Activated naive CD4-positive, alpha-beta T cell treated with anti-CD3 and anti-CD28 coated beads for 36 hours (primary cell): ENCODE data around the gene LTB. TPM values are rescaled to one million over a fixed set of nuclear protein-coding genes. Genes with fewer than 3 reads are reported as not detected.
A peak's percentile ranks its signal among the peaks of the same experiment; 100 is the strongest.

Source experiments
- CTCF ChIA-PET: fragments of 350-600 bp; sonication (Branson Sonifier 250); formaldehyde crosslinking; loops from one replicate; lab custom pipeline; 2021; ENCODE audit warnings: antibody characterized with exemption; lab: Charles Lee
- DNase-seq: peaks from one replicate; pipeline ENCODE4 v3.0.0-alpha.2; 2020
- H3K27ac Mint-ChIP-seq: one replicate; pipeline ENCODE4 v1.8.0; 2021; ENCODE audit warnings: mild to moderate bottlenecking, mixed read lengths
- H3K27me3 Mint-ChIP-seq: one replicate; pipeline ENCODE4 v1.8.0; 2021; ENCODE audit warnings: low read depth, mixed read lengths
- H3K36me3 Mint-ChIP-seq: one replicate; pipeline ENCODE4 v1.8.0; 2021; ENCODE audit warnings: low read depth, mixed read lengths
- H3K4me1 Mint-ChIP-seq: one replicate; pipeline ENCODE4 v1.8.0; 2021; ENCODE audit warnings: low read depth, mixed read lengths
- H3K4me3 Mint-ChIP-seq: one replicate; pipeline ENCODE4 v1.8.0; 2021; ENCODE audit warnings: mild to moderate bottlenecking, moderate library complexity, mixed read lengths
- H3K9me3 Mint-ChIP-seq: one replicate; pipeline ENCODE4 v1.8.0; 2021; ENCODE audit warnings: mixed read lengths
- intact Hi-C: fragments of 100-400 bp; cut with micrococcal nuclease; formaldehyde crosslinking; loops from one replicate; pipeline ENCODE4 v1.15.1; 2023
- total RNA-seq, 2 experiments: library from RNA; stranded (reverse); gene quantifications; one replicate each; pipeline ENCODE4 v1.2.3, GENCODE V29; 2021

Gene LTB
- total RNA-seq, 2 experiments from 2014 or later = 50.5 to 52.3 TPM

DNA sequence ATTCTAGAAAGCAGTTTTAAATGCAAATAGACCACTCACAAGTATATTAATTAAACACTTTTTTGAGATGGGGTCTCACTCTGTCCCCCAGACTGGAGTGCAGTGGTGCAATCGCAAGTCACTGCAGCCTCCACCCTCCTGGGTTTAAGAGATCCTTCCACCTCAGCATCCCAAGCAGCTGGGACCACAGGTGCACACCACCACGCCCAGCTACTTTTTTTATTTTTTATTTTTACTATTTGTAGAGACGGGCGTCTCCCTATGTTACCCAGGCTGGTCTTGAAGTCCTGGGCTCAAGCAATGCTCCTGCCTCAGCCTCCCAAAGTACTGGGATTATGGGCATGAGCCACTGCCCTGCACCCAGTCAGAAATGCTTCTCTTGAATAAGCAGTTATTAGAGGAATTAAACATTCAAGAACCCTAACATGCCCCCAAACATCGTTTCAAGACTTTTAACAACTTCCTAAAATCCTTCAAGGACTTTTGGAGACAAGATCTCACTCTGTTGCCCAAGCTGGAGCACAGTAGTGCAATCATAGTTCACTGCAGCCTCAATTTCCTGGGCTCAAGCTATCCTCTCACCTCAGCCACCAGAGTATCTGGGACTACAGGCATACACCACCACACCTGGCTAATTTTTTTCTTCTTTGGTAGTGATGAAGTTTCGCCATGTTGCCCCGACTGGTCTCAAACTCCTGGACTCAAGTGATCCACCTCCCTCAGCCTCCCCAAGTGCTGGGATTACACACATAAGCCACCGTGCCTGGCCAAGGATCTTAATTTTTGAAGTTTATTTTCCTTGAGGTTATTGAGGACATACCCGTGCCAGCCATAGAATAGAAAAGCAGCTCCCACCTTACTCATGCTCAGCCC lies 50.2 kb downstream of the LTB start:
- CTCF ChIA-PET = interaction anchor here (1.1 to 2.1 kb wide), 2 partner anchors 15 to 65 kb away, joined by 3 to 4 read pairs; no protein-coding TSS in a partner anchor
- no peaks in the 10 kb centered on the region for H3K27me3 Mint-ChIP-seq
- H3K4me1 Mint-ChIP-seq = peaks cover 38% of the 10 kb centered on the region
- DNase-seq = no peak
- intact Hi-C loops = no loop called here
- H3K9me3 Mint-ChIP-seq = no peaks in the 10 kb centered on the region
- H3K4me3 Mint-ChIP-seq = no peak overlapping the region
- peak overlapping the region; percentile 28 for H3K27ac Mint-ChIP-seq
- peaks cover 64% of the 10 kb centered on the region for H3K36me3 Mint-ChIP-seq

DNA sequence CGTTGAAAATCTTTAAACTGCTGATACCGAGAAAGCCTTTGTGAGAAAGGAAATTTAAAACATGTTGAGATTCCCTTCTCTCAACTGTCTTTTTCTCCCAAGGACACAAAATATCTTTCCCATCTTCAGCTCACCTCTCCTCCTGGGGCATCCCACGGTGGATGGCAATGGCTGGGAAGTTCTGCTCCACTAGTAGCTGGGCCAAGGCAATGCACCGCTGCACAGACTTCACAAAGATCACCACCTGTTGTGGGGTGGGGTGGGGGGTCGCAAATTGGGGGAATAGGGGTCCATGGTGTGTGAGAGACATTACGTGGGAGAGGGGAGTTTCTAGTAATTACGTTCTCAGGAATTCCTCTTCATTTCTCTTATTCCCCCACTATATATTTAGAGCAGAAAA lies 51.1 kb downstream of the LTB start:
- peaks cover 57% of the 10 kb centered on the region for H3K36me3 Mint-ChIP-seq
- intact Hi-C loops = no loop called here
- no peak overlapping the region for H3K4me3 Mint-ChIP-seq
- no peak overlapping the region for H3K27ac Mint-ChIP-seq
- CTCF ChIA-PET = interaction anchor here (2.1 kb wide), 1 partner anchor 66 kb away, joined by 4 read pairs; no protein-coding TSS in a partner anchor
- no peaks in the 10 kb centered on the region for H3K27me3 Mint-ChIP-seq
- no peak for DNase-seq
- no peaks in the 10 kb centered on the region for H3K9me3 Mint-ChIP-seq
- peaks cover 32% of the 10 kb centered on the region for H3K4me1 Mint-ChIP-seq

DNA sequence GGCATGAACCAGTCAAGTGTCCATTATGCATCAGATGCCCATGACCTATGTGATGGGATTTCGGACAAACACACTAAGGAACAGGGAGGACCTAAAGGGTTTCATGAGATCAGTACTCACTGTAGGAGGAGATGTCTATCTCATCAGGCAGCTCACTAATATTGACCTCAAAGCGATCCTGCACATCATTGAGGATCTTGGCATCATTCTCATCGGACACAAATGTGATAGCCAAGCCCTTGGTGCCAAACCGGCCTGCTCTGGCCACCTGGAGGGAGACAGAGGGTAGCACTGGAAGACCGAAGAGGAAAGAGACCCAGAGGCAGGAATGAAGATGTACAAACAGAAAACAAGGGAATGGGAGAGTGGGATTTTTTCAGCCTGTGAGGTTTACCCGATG lies 51.6 kb downstream of the LTB start:
- Mint-ChIP-seq H3K36me3 (peaks cover 52% of the 10 kb centered on the region), H3K4me1 (peaks cover 27% of the 10 kb centered on the region), H3K27ac (no peak overlapping the region), H3K27me3 (no peaks in the 10 kb centered on the region), H3K4me3 (no peak overlapping the region), H3K9me3 (no peaks in the 10 kb centered on the region)
- intact Hi-C loops = no loop called here
- CTCF ChIA-PET = interaction anchor here (0.6 kb wide), 1 partner anchor 158 kb away, joined by 3 read pairs; no protein-coding TSS in a partner anchor
- DNase-seq = no peak

Other genes starting within 250 kb of the LTB start
- 1,000 to 10,000 TPM; 3,225 to 3,295 TPM for gene HLA-B, start 225.2 kb downstream of the LTB start, total RNA-seq
- 10 to 100 TPM; 10.2 to 10.4 TPM for gene MICA, start 178.8 kb downstream of the LTB start, total RNA-seq
- gene MICB, start 84.3 kb downstream of the LTB start, total RNA-seq = 10 to 100 TPM; 21.4 to 22.6 TPM
- not detected for gene MCCD1, start 53.5 kb downstream of the LTB start, total RNA-seq
- 100 to 1,000 TPM; 600 to 624 TPM for gene DDX39B, start 40.4 kb downstream of the LTB start, total RNA-seq
- gene ATP6V1G2, start 35.8 kb downstream of the LTB start, total RNA-seq = 1 to 10 TPM; 1.2 to 1.4 TPM
- 10 to 100 TPM; 20.4 to 20.6 TPM for gene NFKBIL1, start 34.8 kb downstream of the LTB start, total RNA-seq
- gene LTA, start 10.1 kb downstream of the LTB start, total RNA-seq = 100 to 1,000 TPM; 165 to 173 TPM
- 10 to 100 TPM; 31.6 to 33.2 TPM for gene TNF, start 6.9 kb downstream of the LTB start, total RNA-seq
- 10 to 100 TPM; 11.5 to 12.5 TPM for gene LST1, start 3.9 kb upstream of the LTB start, total RNA-seq
- gene NCR3, start 10.6 kb upstream of the LTB start, total RNA-seq = 1 to 10 TPM; 2.8 TPM
- gene AIF1, start 32.8 kb upstream of the LTB start, total RNA-seq = 100 to 1,000 TPM; 120 to 129 TPM
- 100 to 1,000 TPM; 283 to 304 TPM for gene PRRC2A, start 38.3 kb upstream of the LTB start, total RNA-seq
- 100 to 1,000 TPM; 286 to 295 TPM for gene BAG6, start 70.2 kb upstream of the LTB start, total RNA-seq
- 1 to 10 TPM; 2.6 to 3.7 TPM for gene APOM, start 73.5 kb upstream of the LTB start, total RNA-seq
- gene C6orf47, start 78.4 kb upstream of the LTB start, total RNA-seq = 1 to 10 TPM; 8.8 to 9.0 TPM
- gene GPANK1, start 82.6 kb upstream of the LTB start, total RNA-seq = 10 to 100 TPM; 31.2 to 32.4 TPM
- gene CSNK2B, start 83.7 kb upstream of the LTB start, total RNA-seq = 100 to 1,000 TPM; 215 to 219 TPM
- 1 to 10 TPM; 6.4 to 6.5 TPM for gene LY6G5B, start 87.6 kb upstream of the LTB start, total RNA-seq
- gene LY6G5C, start 98.6 kb upstream of the LTB start, total RNA-seq = 1 to 10 TPM in 1 of 2 experiments, under 1 TPM in 1; 0.93 to 1.4 TPM
- 10 to 100 TPM; 19.9 to 22.5 TPM for gene ABHD16A, start 120.9 kb upstream of the LTB start, total RNA-seq
- not detected for gene LY6G6F, start 124.4 kb upstream of the LTB start, total RNA-seq
- not detected for gene LY6G6D, start 132.9 kb upstream of the LTB start, total RNA-seq
- gene LY6G6C, start 139.3 kb upstream of the LTB start, total RNA-seq = not detected
- under 1 TPM in 1 of 2 experiments, not detected in 1; 0.49 TPM for gene MPIG6B, start 140.9 kb upstream of the LTB start, total RNA-seq
- gene DDAH2, start 146.9 kb upstream of the LTB start, total RNA-seq = 10 to 100 TPM in 1 of 2 experiments, 1 to 10 TPM in 1; 8.5 to 11.3 TPM
- 100 to 1,000 TPM; 348 to 353 TPM for gene CLIC1, start 154.1 kb upstream of the LTB start, total RNA-seq
- 100 to 1,000 TPM; 101 to 105 TPM for gene MSH5, start 157.6 kb upstream of the LTB start, total RNA-seq
- 10 to 100 TPM in 1 of 2 experiments, 1 to 10 TPM in 1; 9.8 to 10.5 TPM for gene SAPCD1, start 180.2 kb upstream of the LTB start, total RNA-seq
- gene VWA7, start 194.9 kb upstream of the LTB start, total RNA-seq = under 1 TPM; 0.69 to 0.89 TPM
- 100 to 1,000 TPM; 157 to 161 TPM for gene VARS1, start 213.3 kb upstream of the LTB start, total RNA-seq
- 100 to 1,000 TPM; 172 to 174 TPM for gene LSM2, start 224.5 kb upstream of the LTB start, total RNA-seq
- under 1 TPM; 0.86 to 0.95 TPM for gene HSPA1L, start 232.9 kb upstream of the LTB start, total RNA-seq
- 10 to 100 TPM; 19.8 to 23.1 TPM for gene HSPA1A, start 233.1 kb upstream of the LTB start, total RNA-seq
- gene HSPA1B, start 245.3 kb upstream of the LTB start, total RNA-seq = 10 to 100 TPM; 47.8 to 50.1 TPM